PC-3 (cell line): Measurements from ENCODE around the gene KLK11. TPM values are rescaled to one million over a fixed set of nuclear protein-coding genes. Genes with fewer than 3 reads are reported as not detected.

Experiments
- ATAC-seq: fragments of 200-7000 bp; cut with Tn5 transposase; 2 replicates; pipeline ENCODE4 v1.9.1; 2020; ENCODE audit warnings: mild to moderate bottlenecking, moderate library complexity
- BruUV-seq: library from RNA; stranded (reverse); fragments of 400-500 nt; replicated peaks from 2 replicates; lab custom pipeline; 2021; lab: Mats Ljungman, UMichigan
- CTCF ChIA-PET: fragments of 300-600 bp; sonication (Branson Sonifier 250); formaldehyde crosslinking; loops from one replicate; lab custom pipeline; 2022; ENCODE audit warnings: antibody characterized with exemption; lab: Charles Lee
- POLR2A ChIA-PET: fragments of 300-600 bp; sonication (Branson Sonifier 250); formaldehyde crosslinking; loops from one replicate; lab custom pipeline; 2022; ENCODE audit warnings: antibody characterized with exemption; ENCODE audit not compliant: unreplicated experiment; lab: Charles Lee
- DNase-seq: peaks from one replicate; pipeline ENCODE4 v3.0.0-alpha.2; 2015
- H2AFZ ChIP-seq: fragments of 300-600 bp; sonication (generic); 2 replicates; pipeline ENCODE4 v1.6.0; 2016; ENCODE audit warnings: antibody characterized with exemption, low read length
- H3F3A ChIP-seq: fragments of 300-600 bp; sonication (generic); one replicate; pipeline ENCODE4 v1.6.0; 2017; ENCODE audit warnings: antibody characterized with exemption, low read length, control low read depth, mild to moderate bottlenecking; ENCODE audit not compliant: unreplicated experiment
- H3K27ac ChIP-seq: fragments of 300-600 bp; sonication (generic); 2 replicates; pipeline ENCODE4 v1.5.1; 2016; ENCODE audit warnings: mild to moderate bottlenecking, low read length
- H3K27me3 ChIP-seq: fragments of 300-600 bp; sonication (generic); 2 replicates; pipeline ENCODE4 v1.6.1; 2016; ENCODE audit warnings: low read length, mixed read lengths
- H3K36me3 ChIP-seq: fragments of 300-600 bp; sonication (generic); 2 replicates; pipeline ENCODE4 v1.6.1; 2016; ENCODE audit warnings: low read depth, mixed run types, low read length, mixed read lengths
- H3K4me1 ChIP-seq: fragments of 300-600 bp; sonication (generic); 2 replicates; pipeline ENCODE4 v1.5.1; 2016; ENCODE audit warnings: low read length; ENCODE audit not compliant: insufficient read depth
- H3K4me2 ChIP-seq: fragments of 300-600 bp; sonication (generic); 2 replicates; pipeline ENCODE4 v1.6.0; 2016; ENCODE audit warnings: low read length
- H3K4me3 ChIP-seq: fragments of 300-600 bp; sonication (generic); 2 replicates; pipeline ENCODE4 v1.5.1; 2016; ENCODE audit warnings: mild to moderate bottlenecking, low read length, mixed read lengths
- H3K79me2 ChIP-seq: fragments of 300-600 bp; sonication (generic); 2 replicates; pipeline ENCODE4 v1.6.1; 2017; ENCODE audit warnings: low read length, mixed read lengths
- H3K9ac ChIP-seq: fragments of 300-600 bp; sonication (generic); 2 replicates; pipeline ENCODE4 v1.6.0; 2016; ENCODE audit warnings: mild to moderate bottlenecking, low read length
- H3K9me2 ChIP-seq: fragments of 300-600 bp; sonication (generic); replicated peaks from 2 replicates; pipeline ENCODE4 v1.6.1; 2016; ENCODE audit warnings: mixed run types, low read length, mixed read lengths
- H3K9me3 ChIP-seq: fragments of 300-600 bp; sonication (generic); 2 replicates; pipeline ENCODE4 v1.6.1; 2016; ENCODE audit warnings: low read length, mixed read lengths
- H4K20me1 ChIP-seq: fragments of 300-600 bp; sonication (generic); 2 replicates; pipeline ENCODE4 v1.6.1; 2016; ENCODE audit warnings: low read length, mixed read lengths
- EZH2 ChIP-seq: fragments of 300-600 bp; sonication (generic); IDR thresholded peaks from one replicate; pipeline ENCODE4 v1.6.1; 2017; ENCODE audit warnings: antibody characterized with exemption, mild to moderate bottlenecking, low read length; ENCODE audit not compliant: unreplicated experiment
- EZH2phosphoT487 ChIP-seq: fragments of 300-600 bp; sonication (generic); IDR thresholded peaks from 2 replicates; pipeline ENCODE4 v1.6.1; 2018; ENCODE audit warnings: mild to moderate bottlenecking, antibody characterized with exemption, low read length, borderline replicate concordance
- intact Hi-C: fragments of 100-400 bp; cut with micrococcal nuclease; formaldehyde crosslinking; loops from 2 replicates; pipeline ENCODE4 v1.9.0; 2023
- total RNA-seq: library from RNA; depleted of rRNA; stranded (reverse); fragments of >200 nt; gene quantifications from 2 replicates; pipeline ENCODE4 v1.2.3, GENCODE V29; 2014
- TF ChIP-seq, protein P1 (sequence below): fragments of 300-600 bp; sonication (generic); conservative IDR thresholded peaks from 2 replicates; pipeline ENCODE4 v1.5.1; 2017; ENCODE audit warnings: antibody characterized with exemption, low read depth, mild to moderate bottlenecking, low read length

KLK11 gene
- total RNA-seq, 1 experiment from 2014 or later: not detected

DNA sequence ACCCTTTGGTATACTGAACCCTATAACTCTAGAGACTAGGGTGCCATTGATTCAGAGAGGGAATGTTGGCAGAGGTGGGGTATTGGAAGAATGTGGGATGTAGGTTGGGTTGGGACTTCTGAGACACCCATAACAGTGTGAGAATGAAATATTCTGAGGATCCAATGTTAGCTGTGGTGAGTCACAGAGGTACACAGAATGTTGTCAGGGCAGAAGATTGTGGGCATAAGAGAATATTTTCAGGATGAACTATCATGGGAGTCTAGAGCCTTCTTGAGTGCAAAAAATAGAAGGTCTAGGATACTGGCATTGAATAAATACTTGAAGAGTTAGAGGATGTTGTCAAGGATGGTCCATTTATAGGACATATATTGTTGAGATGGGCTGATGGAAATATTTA is 29.4 kb upstream of the KLK11 start:
- DNase-seq: peak; percentile 68
- no peaks in the 10 kb centered on the region for H3K9me3 ChIP-seq
- H3K4me1 ChIP-seq: no peaks in the 10 kb centered on the region
- H3K27me3 ChIP-seq: peaks cover 22% of the 10 kb centered on the region
- H3K27ac ChIP-seq: no peak overlapping the region
- H3K9ac ChIP-seq: no peak overlapping the region
- no peaks in the 10 kb centered on the region for H3K9me2 ChIP-seq
- H4K20me1 ChIP-seq: no peaks in the 10 kb centered on the region
- no peaks in the 10 kb centered on the region for H3F3A ChIP-seq
- ChIA-PET CTCF (no interaction called here), POLR2A (no interaction called here)
- peak; percentile 70 for ATAC-seq
- no peak overlapping the region for H3K4me3 ChIP-seq
- intact Hi-C loops: no loop called here
- TF ChIP-seq, protein P1, sequence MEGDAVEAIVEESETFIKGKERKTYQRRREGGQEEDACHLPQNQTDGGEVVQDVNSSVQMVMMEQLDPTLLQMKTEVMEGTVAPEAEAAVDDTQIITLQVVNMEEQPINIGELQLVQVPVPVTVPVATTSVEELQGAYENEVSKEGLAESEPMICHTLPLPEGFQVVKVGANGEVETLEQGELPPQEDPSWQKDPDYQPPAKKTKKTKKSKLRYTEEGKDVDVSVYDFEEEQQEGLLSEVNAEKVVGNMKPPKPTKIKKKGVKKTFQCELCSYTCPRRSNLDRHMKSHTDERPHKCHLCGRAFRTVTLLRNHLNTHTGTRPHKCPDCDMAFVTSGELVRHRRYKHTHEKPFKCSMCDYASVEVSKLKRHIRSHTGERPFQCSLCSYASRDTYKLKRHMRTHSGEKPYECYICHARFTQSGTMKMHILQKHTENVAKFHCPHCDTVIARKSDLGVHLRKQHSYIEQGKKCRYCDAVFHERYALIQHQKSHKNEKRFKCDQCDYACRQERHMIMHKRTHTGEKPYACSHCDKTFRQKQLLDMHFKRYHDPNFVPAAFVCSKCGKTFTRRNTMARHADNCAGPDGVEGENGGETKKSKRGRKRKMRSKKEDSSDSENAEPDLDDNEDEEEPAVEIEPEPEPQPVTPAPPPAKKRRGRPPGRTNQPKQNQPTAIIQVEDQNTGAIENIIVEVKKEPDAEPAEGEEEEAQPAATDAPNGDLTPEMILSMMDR: no peak
- no peak for TF ChIP-seq EZH2phosphoT487
- TF ChIP-seq EZH2: no peak
- no TSS peak for BruUV-seq
- H2AFZ ChIP-seq: no peak overlapping the region
- H3K4me2 ChIP-seq: no peak overlapping the region
- no peaks in the 10 kb centered on the region for H3K36me3 ChIP-seq
- H3K79me2 ChIP-seq: no peaks in the 10 kb centered on the region

DNA sequence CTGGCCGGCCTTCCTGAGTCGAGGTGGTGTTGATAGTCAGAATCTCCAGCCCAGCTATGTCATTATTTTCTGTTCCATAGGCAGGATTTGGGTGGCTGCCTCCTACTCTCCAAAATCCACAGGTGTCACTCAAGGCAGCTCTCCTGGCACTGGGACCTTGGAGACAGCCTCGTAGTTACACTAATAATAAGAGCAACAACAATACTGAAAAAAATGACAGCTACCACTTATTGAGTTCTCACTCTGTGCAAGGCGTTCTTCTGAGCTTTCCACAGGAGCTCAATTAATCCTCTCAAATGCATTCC is 20.6 kb upstream of the KLK11 start:
- POLR2A ChIA-PET: no interaction called here
- CTCF ChIA-PET: interaction anchor here (0.7 kb wide), 1 partner anchor 111 kb away, joined by 4 read pairs; no protein-coding TSS in a partner anchor
- no peak overlapping the region for H3K4me2 ChIP-seq

DNA sequence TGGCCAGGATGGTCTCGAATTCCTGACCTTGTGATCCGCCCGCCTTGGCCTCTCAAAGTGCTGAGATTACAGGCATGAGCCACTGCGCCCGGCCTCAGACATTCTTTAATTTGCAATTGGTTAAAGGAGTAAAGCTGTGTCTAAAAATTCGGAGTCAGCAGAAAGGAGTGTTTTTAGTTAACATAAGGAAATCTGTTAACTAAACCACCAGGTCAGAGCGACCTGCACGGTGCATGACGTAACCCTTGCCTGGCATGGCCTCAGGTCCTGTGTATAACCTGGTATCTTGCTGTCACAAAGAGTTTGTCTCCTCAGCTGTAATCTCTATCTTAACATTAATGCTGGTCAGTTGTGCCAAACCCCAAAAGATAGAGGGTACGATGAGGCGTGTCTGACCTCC is 17.9 kb upstream of the KLK11 start:
- BruUV-seq: no TSS peak

More for the DNA sequence above, 20.6 kb upstream of the KLK11 start:
- no peaks in the 10 kb centered on the region for H3K9me2 ChIP-seq
- no peaks in the 10 kb centered on the region for H3K4me1 ChIP-seq
- no peaks in the 10 kb centered on the region for H3K79me2 ChIP-seq
- H3F3A ChIP-seq: no peaks in the 10 kb centered on the region
- DNase-seq: no peak
- no peak overlapping the region for H3K27ac ChIP-seq
- intact Hi-C loops: no loop called here
- no peak for ATAC-seq
- H3K27me3 ChIP-seq: no peaks in the 10 kb centered on the region
- H2AFZ ChIP-seq: no peak overlapping the region
- no peaks in the 10 kb centered on the region for H3K9me3 ChIP-seq
- TF ChIP-seq EZH2 (no peak), EZH2phosphoT487 (no peak)
- TF ChIP-seq, protein P1: no peak
- no peak overlapping the region for H3K4me3 ChIP-seq
- no peaks in the 10 kb centered on the region for H3K36me3 ChIP-seq
- no peaks in the 10 kb centered on the region for H4K20me1 ChIP-seq
- H3K9ac ChIP-seq: no peak overlapping the region
- no TSS peak for BruUV-seq

More for the DNA sequence above, 17.9 kb upstream of the KLK11 start:
- Histone ChIP-seq H3K4me3 (no peak overlapping the region), H4K20me1 (no peaks in the 10 kb centered on the region), H3K27ac (no peak overlapping the region), H3F3A (no peaks in the 10 kb centered on the region), H3K4me1 (no peaks in the 10 kb centered on the region), H3K9me3 (no peaks in the 10 kb centered on the region), H3K27me3 (no peaks in the 10 kb centered on the region), H3K9ac (no peak overlapping the region), H2AFZ (no peak overlapping the region), H3K79me2 (no peaks in the 10 kb centered on the region), H3K4me2 (no peak overlapping the region), H3K36me3 (no peaks in the 10 kb centered on the region), H3K9me2 (no peaks in the 10 kb centered on the region)
- POLR2A ChIA-PET: no interaction called here
- ATAC-seq (no peak), DNase-seq (no peak)
- CTCF ChIA-PET: no interaction called here
- TF ChIP-seq, protein P1: no peak
- TF ChIP-seq EZH2phosphoT487 (no peak), EZH2 (no peak)
- intact Hi-C loops: no loop called here
